CD8-positive, alpha-beta memory T cell (primary cell): ENCODE results near the gene SDC1. TPM values are rescaled to one million over a fixed set of nuclear protein-coding genes. Genes with fewer than 3 reads are reported as not detected.

Experiments used
- CTCF ChIA-PET: fragments of 350-600 bp; sonication (Branson Sonifier 250); formaldehyde crosslinking; loops from one replicate; lab custom pipeline; 2021; ENCODE audit warnings: antibody characterized with exemption; lab: Charles Lee
- POLR2A ChIA-PET: fragments of 350-600 bp; sonication (Branson Sonifier 250); formaldehyde crosslinking; loops from one replicate; lab custom pipeline; 2021; ENCODE audit warnings: antibody characterized with exemption; lab: Charles Lee
- DNase-seq, 5 donors: peaks; one replicate each; pipeline versions ENCODE4 v3.0.0 to v3.0.0-alpha.2; 2020 to 2022; ENCODE audit warnings: mixed read lengths in 1 of 5
- H3K27ac ChIP-seq: one replicate; pipeline ENCODE4 v1.7.0; 2013; ENCODE audit warnings: low read depth, mild to moderate bottlenecking, low read length, moderate library complexity
- H3K27me3 ChIP-seq: 2 replicates; pipeline ENCODE4 v1.7.0; 2013; ENCODE audit warnings: low read length, mild to moderate bottlenecking; ENCODE audit not compliant: insufficient read depth, poor library complexity, severe bottlenecking
- H3K36me3 ChIP-seq: 2 replicates; pipeline ENCODE4 v1.7.0; 2013; ENCODE audit warnings: mild to moderate bottlenecking, low read length, moderate library complexity; ENCODE audit not compliant: insufficient read depth
- H3K4me1 ChIP-seq: 2 replicates; pipeline ENCODE4 v1.7.0; 2013; ENCODE audit warnings: mild to moderate bottlenecking, low read length, moderate library complexity; ENCODE audit not compliant: insufficient read depth
- H3K4me3 ChIP-seq: 2 replicates; pipeline ENCODE4 v1.7.0; 2013; ENCODE audit warnings: mild to moderate bottlenecking, low read length
- H3K9me3 ChIP-seq: 2 replicates; pipeline ENCODE4 v1.7.0; 2013; ENCODE audit warnings: mild to moderate bottlenecking, low read length
- H3K27ac Mint-ChIP-seq, 8 donors: one replicate each; pipeline ENCODE4 v1.8.0; 2020 to 2021; ENCODE audit warnings: mixed read lengths in 8 of 8, mild to moderate bottlenecking in 6 of 8, inconsistent platforms in 3 of 8, moderate library complexity in 3 of 8
- H3K27me3 Mint-ChIP-seq, 2 donors: one replicate each; pipeline ENCODE4 v1.8.0; 2020 to 2021; ENCODE audit warnings: mixed read lengths in 2 of 2, mild to moderate bottlenecking in 1 of 2, moderate library complexity in 1 of 2
- H3K36me3 Mint-ChIP-seq, 3 donors: one replicate each; pipeline ENCODE4 v1.8.0; 2020 to 2021; ENCODE audit warnings: mixed read lengths in 3 of 3, inconsistent platforms in 1 of 3, mild to moderate bottlenecking in 1 of 3
- H3K4me1 Mint-ChIP-seq, 3 donors: one replicate each; pipeline ENCODE4 v1.8.0; 2020 to 2021; ENCODE audit warnings: mixed read lengths in 3 of 3, inconsistent platforms in 1 of 3, mild to moderate bottlenecking in 1 of 3
- H3K4me3 Mint-ChIP-seq, 7 donors: one replicate each; pipeline ENCODE4 v1.8.0; 2020 to 2021; ENCODE audit warnings: mixed read lengths in 7 of 7, mild to moderate bottlenecking in 6 of 7, moderate library complexity in 4 of 7, inconsistent platforms in 2 of 7
- H3K9me3 Mint-ChIP-seq, 5 donors: one replicate each; pipeline ENCODE4 v1.8.0; 2020 to 2022; ENCODE audit warnings: mixed read lengths in 5 of 5, mild to moderate bottlenecking in 3 of 5, moderate library complexity in 2 of 5, inconsistent platforms in 1 of 5
- polyA plus RNA-seq: library from polyadenylated mRNA; unstranded; fragments of 300-500 nt; fragmentation: Illumina TruSeq; gene quantifications from one replicate; pipeline ENCODE4 v1.2.3, GENCODE V29; 2021
- total RNA-seq, 2 experiments: library from RNA; stranded (reverse); gene quantifications; one replicate each; pipeline ENCODE4 v1.2.3, GENCODE V29; 2021

SDC1 gene
- total and polyA plus RNA-seq, 3 experiments from 2014 or later, result 0.13 to 0.27 TPM; not detected in 1

GRCh38 chr2:20226152-20226545, 1.2 kb upstream of the SDC1 start:
- no peak overlapping the region for H3K27ac Mint-ChIP-seq

GRCh38 chr2:20225294-20226151, 593 bp upstream of the SDC1 start:
- Histone ChIP-seq H3K27me3 (no peaks in the 10 kb centered on the region), H3K9me3 (no peaks in the 10 kb centered on the region), H3K36me3 (no peaks in the 10 kb centered on the region), H3K27ac (no peak overlapping the region), H3K4me1 (no peaks in the 10 kb centered on the region), H3K4me3 (no peak overlapping the region)
- H3K4me3 Mint-ChIP-seq, result peak overlapping the region in 6 of 7 donors; percentile 39 to 68 (median 50)
- CTCF ChIA-PET, result no interaction called here
- peaks cover 0 to 2% (median 0%) of the 10 kb centered on the region in 5 donors for H3K9me3 Mint-ChIP-seq
- no peak overlapping the region for H3K27ac Mint-ChIP-seq
- peaks cover 33 to 57% of the 10 kb centered on the region in 2 donors for H3K27me3 Mint-ChIP-seq
- no peaks in the 10 kb centered on the region for H3K36me3 Mint-ChIP-seq
- H3K4me1 Mint-ChIP-seq, result peaks cover 0 to 16% (median 4%) of the 10 kb centered on the region in 3 donors
- POLR2A ChIA-PET, result no interaction called here
- DNase-seq, result no peak

More at GRCh38 chr2:20226152-20226545, 1.2 kb upstream of the SDC1 start:
- Mint-ChIP-seq H3K36me3 (no peaks in the 10 kb centered on the region), H3K27me3 (peaks cover 32 to 60% of the 10 kb centered on the region in 2 donors), H3K9me3 (peaks cover 0 to 2% (median 0%) of the 10 kb centered on the region in 5 donors), H3K4me1 (peaks cover 0 to 16% (median 4%) of the 10 kb centered on the region in 3 donors), H3K4me3 (peak overlapping the region in 4 of 7 donors; percentile 27 to 74 (median 42))
- no peak overlapping the region for H3K27ac ChIP-seq
- no peaks in the 10 kb centered on the region for H3K36me3 ChIP-seq
- no peaks in the 10 kb centered on the region for H3K9me3 ChIP-seq
- no peak overlapping the region for H3K4me3 ChIP-seq
- CTCF ChIA-PET, result no interaction called here
- H3K4me1 ChIP-seq, result no peaks in the 10 kb centered on the region
- DNase-seq, result no peak
- POLR2A ChIA-PET, result no interaction called here
- H3K27me3 ChIP-seq, result no peaks in the 10 kb centered on the region

GRCh38 chr2:20224164-20224715, 690 bp downstream of the SDC1 start:
- Histone ChIP-seq H3K4me3 (no peak overlapping the region), H3K36me3 (no peaks in the 10 kb centered on the region), H3K4me1 (no peaks in the 10 kb centered on the region), H3K27me3 (no peaks in the 10 kb centered on the region), H3K9me3 (no peaks in the 10 kb centered on the region), H3K27ac (no peak overlapping the region)
- CTCF ChIA-PET, result no interaction called here
- Mint-ChIP-seq H3K9me3 (peaks cover 0 to 2% (median 0%) of the 10 kb centered on the region in 5 donors), H3K4me3 (peak overlapping the region in 1 of 7 donors; percentile 14), H3K36me3 (no peaks in the 10 kb centered on the region), H3K27me3 (peaks cover 35 to 59% of the 10 kb centered on the region in 2 donors), H3K27ac (no peak overlapping the region), H3K4me1 (peaks cover 0 to 16% (median 4%) of the 10 kb centered on the region in 3 donors)
- DNase-seq, result no peak
- POLR2A ChIA-PET, result no interaction called here

- Mint-ChIP-seq H3K4me1 (peaks cover 0 to 16% (median 4%) of the 10 kb centered on the region in 3 donors), H3K27ac (no peak overlapping the region), H3K9me3 (no peaks in the 10 kb centered on the region), H3K4me3 (peak overlapping the region in 5 of 7 donors; percentile 48 to 59 (median 55)), H3K27me3 (peaks cover 38 to 54% of the 10 kb centered on the region in 2 donors), H3K36me3 (no peaks in the 10 kb centered on the region)
- Histone ChIP-seq H3K27ac (no peak overlapping the region), H3K9me3 (no peaks in the 10 kb centered on the region), H3K27me3 (no peaks in the 10 kb centered on the region), H3K36me3 (no peaks in the 10 kb centered on the region), H3K4me1 (no peaks in the 10 kb centered on the region), H3K4me3 (no peak overlapping the region)
- ChIA-PET POLR2A (no interaction called here), CTCF (no interaction called here)
- DNase-seq, result no peak
These were observed 1.3 kb downstream of the SDC1 start for GRCh38 chr2:20223407-20224163.

GRCh38 chr2:20222769-20223406, 2.0 kb downstream of the SDC1 start:
- no peak for DNase-seq
- H3K27ac ChIP-seq, result no peak overlapping the region
- H3K4me1 Mint-ChIP-seq, result peaks cover 0 to 16% (median 4%) of the 10 kb centered on the region in 3 donors
- H3K36me3 Mint-ChIP-seq, result no peaks in the 10 kb centered on the region
- H3K9me3 Mint-ChIP-seq, result no peaks in the 10 kb centered on the region
- no peak overlapping the region for H3K27ac Mint-ChIP-seq
- no peaks in the 10 kb centered on the region for H3K27me3 ChIP-seq
- no peaks in the 10 kb centered on the region for H3K4me1 ChIP-seq
- POLR2A ChIA-PET, result no interaction called here
- no peak overlapping the region for H3K4me3 ChIP-seq
- H3K36me3 ChIP-seq, result no peaks in the 10 kb centered on the region
- CTCF ChIA-PET, result no interaction called here
- H3K9me3 ChIP-seq, result no peaks in the 10 kb centered on the region
- H3K27me3 Mint-ChIP-seq, result peaks cover 39 to 56% of the 10 kb centered on the region in 2 donors
- H3K4me3 Mint-ChIP-seq, result peak overlapping the region in 6 of 7 donors; percentile 48 to 72 (median 56)

- H3K4me1 Mint-ChIP-seq, result peaks cover 0 to 16% (median 4%) of the 10 kb centered on the region in 3 donors
- no peak for DNase-seq
- no peaks in the 10 kb centered on the region for H3K9me3 ChIP-seq
- no peak overlapping the region for H3K27ac Mint-ChIP-seq
- H3K36me3 ChIP-seq, result no peaks in the 10 kb centered on the region
- no peaks in the 10 kb centered on the region for H3K4me1 ChIP-seq
- H3K27me3 Mint-ChIP-seq, result peaks cover 32 to 51% of the 10 kb centered on the region in 2 donors
- peak overlapping the region in 5 of 7 donors; percentile 11 to 58 (median 41) for H3K4me3 Mint-ChIP-seq
- no peak overlapping the region for H3K27ac ChIP-seq
- no peaks in the 10 kb centered on the region for H3K27me3 ChIP-seq
- CTCF ChIA-PET, result no interaction called here
- no peaks in the 10 kb centered on the region for H3K36me3 Mint-ChIP-seq
- H3K9me3 Mint-ChIP-seq, result no peaks in the 10 kb centered on the region
- no peak overlapping the region for H3K4me3 ChIP-seq
- POLR2A ChIA-PET, result no interaction called here
These were observed 2.7 kb downstream of the SDC1 start for GRCh38 chr2:20222014-20222768.

GRCh38 chr2:20221555-20221973, 3.4 kb downstream of the SDC1 start:
- POLR2A ChIA-PET, result no interaction called here
- Mint-ChIP-seq H3K4me3 (peak overlapping the region in 2 of 7 donors; percentile 11 to 42), H3K4me1 (peaks cover 0 to 16% (median 4%) of the 10 kb centered on the region in 3 donors), H3K9me3 (no peaks in the 10 kb centered on the region), H3K36me3 (no peaks in the 10 kb centered on the region), H3K27me3 (peaks cover 29 to 48% of the 10 kb centered on the region in 2 donors), H3K27ac (no peak overlapping the region)
- H3K27me3 ChIP-seq, result no peaks in the 10 kb centered on the region
- no peaks in the 10 kb centered on the region for H3K9me3 ChIP-seq
- no peak overlapping the region for H3K27ac ChIP-seq
- H3K36me3 ChIP-seq, result no peaks in the 10 kb centered on the region
- CTCF ChIA-PET, result interaction anchor here (0.8 kb wide), 1 partner anchor 169 kb away, joined by 3 read pairs; no protein-coding TSS in a partner anchor
- DNase-seq, result no peak
- no peaks in the 10 kb centered on the region for H3K4me1 ChIP-seq
- H3K4me3 ChIP-seq, result no peak overlapping the region
